ENCODE results near the gene PPM1D. TPM values are rescaled to one million over a fixed set of nuclear protein-coding genes. Genes with fewer than 3 reads are reported as not detected.

Gene PPM1D
- total RNA-seq, 2 experiments from 2014 or later = 18.1 to 18.3 TPM

DNA sequence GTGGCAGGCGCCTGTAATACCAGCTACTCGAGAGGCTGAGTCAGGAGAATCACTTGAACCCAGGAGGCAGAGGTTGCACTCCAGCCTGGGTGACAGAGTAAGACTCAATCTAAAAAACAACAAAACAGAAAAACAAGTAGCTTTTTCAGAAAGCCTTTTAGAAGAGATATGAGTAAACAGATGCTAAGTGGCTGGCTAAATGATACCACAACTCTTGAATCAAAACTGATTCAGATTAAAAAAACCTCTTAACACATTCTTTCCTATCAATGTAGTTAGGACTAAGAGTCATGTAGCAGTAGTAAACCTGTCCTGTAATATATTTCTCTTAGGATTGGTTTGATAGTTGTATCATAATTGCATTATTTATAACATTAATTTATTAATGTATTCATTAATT lies 23.0 kb downstream of the PPM1D start:
- TF ChIP-seq, protein P1, sequence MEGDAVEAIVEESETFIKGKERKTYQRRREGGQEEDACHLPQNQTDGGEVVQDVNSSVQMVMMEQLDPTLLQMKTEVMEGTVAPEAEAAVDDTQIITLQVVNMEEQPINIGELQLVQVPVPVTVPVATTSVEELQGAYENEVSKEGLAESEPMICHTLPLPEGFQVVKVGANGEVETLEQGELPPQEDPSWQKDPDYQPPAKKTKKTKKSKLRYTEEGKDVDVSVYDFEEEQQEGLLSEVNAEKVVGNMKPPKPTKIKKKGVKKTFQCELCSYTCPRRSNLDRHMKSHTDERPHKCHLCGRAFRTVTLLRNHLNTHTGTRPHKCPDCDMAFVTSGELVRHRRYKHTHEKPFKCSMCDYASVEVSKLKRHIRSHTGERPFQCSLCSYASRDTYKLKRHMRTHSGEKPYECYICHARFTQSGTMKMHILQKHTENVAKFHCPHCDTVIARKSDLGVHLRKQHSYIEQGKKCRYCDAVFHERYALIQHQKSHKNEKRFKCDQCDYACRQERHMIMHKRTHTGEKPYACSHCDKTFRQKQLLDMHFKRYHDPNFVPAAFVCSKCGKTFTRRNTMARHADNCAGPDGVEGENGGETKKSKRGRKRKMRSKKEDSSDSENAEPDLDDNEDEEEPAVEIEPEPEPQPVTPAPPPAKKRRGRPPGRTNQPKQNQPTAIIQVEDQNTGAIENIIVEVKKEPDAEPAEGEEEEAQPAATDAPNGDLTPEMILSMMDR (IDR thresholded peaks at IDR 0.05) = no peak
- H3K27ac ChIP-seq (ENCODE audit: low read depth in 1 of 2, low read length in 2 of 2) = no peak overlapping the region
- no peak overlapping the region for H3K4me3 Mint-ChIP-seq
- ChIA-PET POLR2A (no interaction called here), CTCF (no interaction called here)
- H3K9me3 Mint-ChIP-seq = no peaks in the 10 kb centered on the region
- H3K4me3 ChIP-seq (ENCODE audit: low read length) = no peak overlapping the region
- H3K27me3 Mint-ChIP-seq = no peaks in the 10 kb centered on the region
- no peaks in the 10 kb centered on the region for H3K4me1 ChIP-seq (ENCODE audit: insufficient read depth, low read length)
- H3K27ac Mint-ChIP-seq = no peak overlapping the region
- ATAC-seq (ENCODE audit: poor library complexity) = no peak
- peaks cover 9% of the 10 kb centered on the region for H3K36me3 ChIP-seq (ENCODE audit: insufficient read depth, low read length)
- H3K36me3 Mint-ChIP-seq (ENCODE audit: low read depth) = peaks cover 15% of the 10 kb centered on the region
- no peaks in the 10 kb centered on the region for H3K27me3 ChIP-seq (ENCODE audit: control insufficient read depth in 1 of 2, insufficient read depth in 2 of 2, low read length in 2 of 2)
- intact Hi-C loops (cut with DNase I, micrococcal nuclease) = no loop called here
- no peak for DNase-seq
- no peaks in the 10 kb centered on the region for H3K9me3 ChIP-seq (ENCODE audit: control insufficient read depth in 1 of 2, insufficient read depth in 1 of 2, low read length in 2 of 2)
- peaks cover 22% of the 10 kb centered on the region for H3K4me1 Mint-ChIP-seq (ENCODE audit: low read depth)

DNA sequence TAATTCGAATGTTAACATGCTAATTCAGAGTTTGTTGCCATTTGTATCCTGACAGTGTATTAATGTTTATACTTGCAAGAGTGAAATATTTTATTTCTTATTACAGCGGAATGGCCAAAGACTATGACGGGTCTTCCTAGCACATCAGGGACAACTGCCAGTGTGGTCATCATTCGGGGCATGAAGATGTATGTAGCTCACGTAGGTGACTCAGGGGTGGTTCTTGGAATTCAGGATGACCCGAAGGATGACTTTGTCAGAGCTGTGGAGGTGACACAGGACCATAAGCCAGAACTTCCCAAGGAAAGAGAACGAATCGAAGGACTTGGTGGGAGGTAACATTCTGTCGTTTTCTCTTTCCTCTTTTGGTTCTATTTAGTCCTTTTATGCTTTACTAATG lies 23.4 kb downstream of the PPM1D start:
- Mint-ChIP-seq H3K4me1 (ENCODE audit: low read depth) (peaks cover 17% of the 10 kb centered on the region), H3K36me3 (ENCODE audit: low read depth) (peaks cover 17% of the 10 kb centered on the region), H3K27ac (no peak overlapping the region), H3K9me3 (no peaks in the 10 kb centered on the region), H3K4me3 (no peak overlapping the region), H3K27me3 (no peaks in the 10 kb centered on the region)
- CTCF ChIA-PET = interaction anchor here (1.4 kb wide), 1 partner anchor 11 kb away, joined by 3 read pairs; no protein-coding TSS in a partner anchor
- Histone ChIP-seq H3K27me3 (ENCODE audit: control insufficient read depth in 1 of 2, insufficient read depth in 2 of 2, low read length in 2 of 2) (no peaks in the 10 kb centered on the region), H3K9me3 (ENCODE audit: control insufficient read depth in 1 of 2, insufficient read depth in 1 of 2, low read length in 2 of 2) (no peaks in the 10 kb centered on the region), H3K27ac (ENCODE audit: low read depth in 1 of 2, low read length in 2 of 2) (no peak overlapping the region), H3K4me1 (ENCODE audit: insufficient read depth, low read length) (no peaks in the 10 kb centered on the region), H3K4me3 (ENCODE audit: low read length) (no peak overlapping the region), H3K36me3 (ENCODE audit: insufficient read depth, low read length) (peaks cover 9% of the 10 kb centered on the region)
- intact Hi-C loops (cut with DNase I, micrococcal nuclease) = no loop called here
- POLR2A ChIA-PET = no interaction called here
- ATAC-seq (ENCODE audit: poor library complexity) = no peak
- DNase-seq = no peak
- TF ChIP-seq, protein P1 (IDR thresholded peaks at IDR 0.05) = no peak

DNA sequence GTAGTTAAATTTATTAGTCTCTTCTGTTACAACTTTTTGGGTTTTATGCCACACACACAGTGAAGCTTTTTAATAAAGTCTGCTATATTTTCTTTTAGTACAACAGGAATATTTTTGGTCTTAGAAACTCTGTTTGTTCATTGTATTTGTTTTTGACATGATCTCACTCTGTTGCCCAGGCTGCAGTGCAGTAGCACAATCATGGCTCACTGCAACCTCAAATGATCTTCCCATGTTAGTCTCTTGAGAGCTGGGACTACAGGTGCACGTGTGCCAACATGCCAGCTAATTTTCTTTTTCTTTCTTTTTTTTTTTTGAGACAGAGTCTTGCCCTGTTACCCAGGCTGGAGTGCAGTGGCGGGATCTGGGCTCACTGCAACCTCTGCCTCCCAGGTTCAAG lies 27.1 kb downstream of the PPM1D start:
- ATAC-seq (ENCODE audit: poor library complexity) = no peak
- no peaks in the 10 kb centered on the region for H3K27me3 Mint-ChIP-seq

More for the DNA sequence above, 27.1 kb downstream of the PPM1D start:
- CTCF ChIA-PET = interaction anchor here (1.4 kb wide), 1 partner anchor 9 kb away, joined by 3 read pairs; no protein-coding TSS in a partner anchor
- DNase-seq = no peak
- H3K4me1 ChIP-seq (ENCODE audit: insufficient read depth, low read length) = no peaks in the 10 kb centered on the region
- no peaks in the 10 kb centered on the region for H3K27me3 ChIP-seq (ENCODE audit: control insufficient read depth in 1 of 2, insufficient read depth in 2 of 2, low read length in 2 of 2)
- intact Hi-C loops (cut with DNase I, micrococcal nuclease) = no loop called here
- POLR2A ChIA-PET = no interaction called here
- H3K27ac Mint-ChIP-seq = no peak overlapping the region
- TF ChIP-seq, protein P1 (IDR thresholded peaks at IDR 0.05) = no peak
- H3K9me3 Mint-ChIP-seq = no peaks in the 10 kb centered on the region
- H3K27ac ChIP-seq (ENCODE audit: low read depth in 1 of 2, low read length in 2 of 2) = no peak overlapping the region
- no peak overlapping the region for H3K4me3 Mint-ChIP-seq
- H3K36me3 Mint-ChIP-seq (ENCODE audit: low read depth) = peaks cover 21% of the 10 kb centered on the region
- H3K4me3 ChIP-seq (ENCODE audit: low read length) = no peak overlapping the region
- peaks cover 25% of the 10 kb centered on the region for H3K4me1 Mint-ChIP-seq (ENCODE audit: low read depth)
- H3K9me3 ChIP-seq (ENCODE audit: control insufficient read depth in 1 of 2, insufficient read depth in 1 of 2, low read length in 2 of 2) = no peaks in the 10 kb centered on the region
- peaks cover 13% of the 10 kb centered on the region for H3K36me3 ChIP-seq (ENCODE audit: insufficient read depth, low read length)
